Thymus (tissue), 14 donors: Measurements from ENCODE around the gene PODN. TPM values are rescaled to one million over a fixed set of nuclear protein-coding genes. Genes with fewer than 3 reads are reported as not detected.

Experiments used
- DNase-seq, 9 donors: peaks; one replicate each; pipeline ENCODE4 v3.0.0-alpha.2; 2013; ENCODE audit warnings: low spot score in 9 of 9, low read depth in 6 of 9, missing footprints in 1 of 9
- H3K27ac ChIP-seq, 2 donors: one replicate each; pipeline ENCODE4 v1.5.1; 2013; ENCODE audit warnings: control low read depth in 1 of 2, low read depth in 1 of 2, low read length in 1 of 2, mild to moderate bottlenecking in 1 of 2, moderate library complexity in 1 of 2
- H3K27me3 ChIP-seq, 2 donors: one replicate each; pipeline ENCODE4 v1.5.1; 2013; ENCODE audit warnings: low read length in 1 of 2; ENCODE audit not compliant: control insufficient read depth in 2 of 2, insufficient read depth in 1 of 2
- H3K36me3 ChIP-seq, 2 donors: one replicate each; pipeline ENCODE4 v1.5.1; 2013; ENCODE audit warnings: low read length in 1 of 2, mild to moderate bottlenecking in 1 of 2, moderate library complexity in 1 of 2; ENCODE audit not compliant: control insufficient read depth in 2 of 2, insufficient read depth in 2 of 2
- H3K4me1 ChIP-seq, 2 donors: one replicate each; pipeline ENCODE4 v1.5.1; 2013; ENCODE audit warnings: low read length in 2 of 2; ENCODE audit not compliant: control insufficient read depth in 2 of 2, insufficient read depth in 2 of 2
- H3K4me3 ChIP-seq, 2 donors: one replicate each; pipeline ENCODE4 v1.5.1; 2013; ENCODE audit warnings: low read length in 2 of 2, control low read depth in 1 of 2, mild to moderate bottlenecking in 1 of 2
- H3K9me3 ChIP-seq, 2 donors: one replicate each; pipeline ENCODE4 v1.5.1; 2013; ENCODE audit warnings: low read length in 1 of 2, mild to moderate bottlenecking in 1 of 2; ENCODE audit not compliant: control insufficient read depth in 2 of 2, insufficient read depth in 1 of 2
- WGBS: extraction: QIAGEN DNeasy Blood & Tissue Kit; methylation state at CpG from one replicate; pipeline ENCODE4 v1.1.7; 2013; 5-methylcytosine and 5-hydroxymethylcytosine counted together
- long read RNA-seq, 10 donors: transcript quantifications; one replicate each; lab custom pipeline, GENCODE V29; 2026
- polyA plus RNA-seq: library from polyadenylated mRNA; stranded (reverse); fragments of 200-250 nt; gene quantifications from one replicate; pipeline ENCODE4 v1.2.3, GENCODE V29; 2013
- total RNA-seq: library from RNA; stranded (reverse); fragments of 120-200 nt; gene quantifications from one replicate; pipeline ENCODE4 v1.2.4, GENCODE V29; 2013
- donor health status: healthy.

The PODN gene
- total RNA-seq, result 1.4 TPM
- 4.8 TPM for polyA plus RNA-seq
- long read RNA-seq, donor 1, result 0 reads
- long read RNA-seq, donor 2, partial matches to known transcripts, result 0 of 2 reads
- long read RNA-seq, donor 2, other reads (novel, unspliced or antisense), result 0 of 2 reads
- long read RNA-seq, donor 3, partial matches to known transcripts, result 0 of 1 reads
- long read RNA-seq, donor 3, other reads (novel, unspliced or antisense), result 0 of 1 reads
- long read RNA-seq, donor 4, result 0 reads
- long read RNA-seq, donor 5, result 0 reads
- long read RNA-seq, donor 6, result 0 reads
- long read RNA-seq, donor 7, result 0 reads
- long read RNA-seq, donor 8, result 0 reads
- long read RNA-seq, donor 9, result 0 reads
- long read RNA-seq, donor 10, result 0 reads

- no peaks in the 10 kb centered on the region for H3K9me3 ChIP-seq
- peak within 1 kb of the TSS; percentile 29 to 47 for H3K4me3 ChIP-seq
- H3K4me1 ChIP-seq, result peaks cover 3 to 10% of the 10 kb centered on the region in 2 donors
- DNase-seq, result peak in 2 of 9 donors; percentile 25 to 44
- no peaks in the 10 kb centered on the region for H3K36me3 ChIP-seq
- H3K27me3 ChIP-seq, result peaks cover 16 to 47% of the 10 kb centered on the region in 2 donors
- under 1% methylated on average over 73 of the region's 73 CpGs for WGBS
- no peak within 1 kb of the TSS for H3K27ac ChIP-seq
These were observed at the start of gene PODN for GRCh38 chr1:53061859-53062707. Gene PODN (plus strand): TSS chr1:53062213. CDS start chr1:53069856, 7,643 bp downstream.

- H3K27ac ChIP-seq, result peak overlapping the region; percentile 64 to 69
- no peaks in the 10 kb centered on the region for H3K9me3 ChIP-seq
- 3% methylated on average over 9 of the region's 9 CpGs for WGBS
- peak; percentile 74 to 97 (median 89) for DNase-seq
- no peaks in the 10 kb centered on the region for H3K36me3 ChIP-seq
- H3K4me1 ChIP-seq, result peaks cover 7 to 8% of the 10 kb centered on the region in 2 donors
- H3K4me3 ChIP-seq, result peak overlapping the region; percentile 58 to 60
- no peaks in the 10 kb centered on the region for H3K27me3 ChIP-seq
These were observed 47.1 kb upstream of the PODN start for GRCh38 chr1:53014791-53015507.

- no peak for DNase-seq
- 49% methylated on average over 3 of the region's 3 CpGs for WGBS
- Histone ChIP-seq H3K27ac (peak overlapping the region in 1 of 2 donors; percentile 64), H3K27me3 (no peaks in the 10 kb centered on the region), H3K4me1 (peaks cover 7 to 8% of the 10 kb centered on the region in 2 donors), H3K36me3 (no peaks in the 10 kb centered on the region), H3K9me3 (no peaks in the 10 kb centered on the region), H3K4me3 (peak overlapping the region; percentile 58 to 60)
These were observed 46.5 kb upstream of the PODN start for GRCh38 chr1:53015508-53015860.

- no peaks in the 10 kb centered on the region for H3K27me3 ChIP-seq
- no peak for DNase-seq
- no peaks in the 10 kb centered on the region for H3K9me3 ChIP-seq
- no peak overlapping the region for H3K4me3 ChIP-seq
- H3K27ac ChIP-seq, result no peak overlapping the region
- no peaks in the 10 kb centered on the region for H3K36me3 ChIP-seq
- peaks cover 7 to 8% of the 10 kb centered on the region in 2 donors for H3K4me1 ChIP-seq
- WGBS, result 99% methylated on average over 1 of the region's 1 CpG
These were observed 45.3 kb upstream of the PODN start for GRCh38 chr1:53016705-53017104.

- no peaks in the 10 kb centered on the region for H3K9me3 ChIP-seq
- H3K36me3 ChIP-seq, result peaks cover 0 to 4% of the 10 kb centered on the region in 2 donors
- H3K27ac ChIP-seq, result no peak overlapping the region
- peaks cover 9 to 13% of the 10 kb centered on the region in 2 donors for H3K4me1 ChIP-seq
- no peak for DNase-seq
- WGBS, result 56% methylated on average over 5 of the region's 5 CpGs
- no peaks in the 10 kb centered on the region for H3K27me3 ChIP-seq
- H3K4me3 ChIP-seq, result no peak overlapping the region
These were observed 41.4 kb upstream of the PODN start for GRCh38 chr1:53020588-53020987.

GRCh38 chr1:53022179-53022578, 39.8 kb upstream of the PODN start:
- DNase-seq, result no peak
- Histone ChIP-seq H3K4me1 (peaks cover 8 to 12% of the 10 kb centered on the region in 2 donors), H3K27ac (no peak overlapping the region), H3K36me3 (peaks cover 0 to 6% of the 10 kb centered on the region in 2 donors), H3K27me3 (no peaks in the 10 kb centered on the region), H3K9me3 (no peaks in the 10 kb centered on the region), H3K4me3 (no peak overlapping the region)
- 100% methylated on average over 1 of the region's 1 CpG for WGBS

- Histone ChIP-seq H3K36me3 (peaks cover 0 to 6% of the 10 kb centered on the region in 2 donors), H3K4me3 (no peak overlapping the region), H3K9me3 (no peaks in the 10 kb centered on the region), H3K27me3 (no peaks in the 10 kb centered on the region), H3K27ac (no peak overlapping the region), H3K4me1 (peaks cover 8 to 12% of the 10 kb centered on the region in 2 donors)
- 94% methylated on average over 3 of the region's 3 CpGs for WGBS
- no peak for DNase-seq
These were observed 38.5 kb upstream of the PODN start for GRCh38 chr1:53023546-53023945.

- Histone ChIP-seq H3K9me3 (no peaks in the 10 kb centered on the region), H3K4me3 (no peak overlapping the region), H3K27me3 (no peaks in the 10 kb centered on the region), H3K27ac (no peak overlapping the region), H3K4me1 (peaks cover 8 to 12% of the 10 kb centered on the region in 2 donors), H3K36me3 (peaks cover 0 to 6% of the 10 kb centered on the region in 2 donors)
- peak in 2 of 9 donors; percentile 13 to 39 for DNase-seq
These were observed 37.9 kb upstream of the PODN start for GRCh38 chr1:53024117-53024516.
